GM19023 (cell line): Measurements from ENCODE around the gene STOX2.

ENCODE experiments used
- ATAC-seq: cut with Tn5 transposase; IDR thresholded peaks from one replicate; pipeline ENCODE4 v1.9.1; 2021; ENCODE audit warnings: mild to moderate bottlenecking, moderate library complexity; ENCODE audit not compliant: unreplicated experiment

STOX2 gene

DNA sequence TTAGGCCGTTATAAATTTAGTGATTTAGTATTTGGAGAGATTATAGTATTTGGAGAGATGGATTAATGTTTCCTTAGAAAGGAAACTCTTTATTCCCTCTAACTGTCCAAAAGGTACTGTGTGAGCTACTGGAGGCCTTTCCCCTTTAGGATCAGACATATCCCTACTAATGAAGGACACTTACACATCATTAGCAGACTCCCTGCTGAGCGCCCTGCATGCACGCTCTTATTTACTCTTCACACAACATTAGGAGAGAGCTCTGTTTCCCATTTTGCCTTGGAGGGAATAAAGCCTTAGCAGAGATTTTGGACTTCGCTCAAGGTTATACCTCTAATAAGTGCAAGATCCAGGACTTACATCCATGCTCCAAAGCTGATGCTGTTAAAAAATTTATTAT is 17.8 kb upstream of the STOX2 start:
- ATAC-seq = no peak

DNA sequence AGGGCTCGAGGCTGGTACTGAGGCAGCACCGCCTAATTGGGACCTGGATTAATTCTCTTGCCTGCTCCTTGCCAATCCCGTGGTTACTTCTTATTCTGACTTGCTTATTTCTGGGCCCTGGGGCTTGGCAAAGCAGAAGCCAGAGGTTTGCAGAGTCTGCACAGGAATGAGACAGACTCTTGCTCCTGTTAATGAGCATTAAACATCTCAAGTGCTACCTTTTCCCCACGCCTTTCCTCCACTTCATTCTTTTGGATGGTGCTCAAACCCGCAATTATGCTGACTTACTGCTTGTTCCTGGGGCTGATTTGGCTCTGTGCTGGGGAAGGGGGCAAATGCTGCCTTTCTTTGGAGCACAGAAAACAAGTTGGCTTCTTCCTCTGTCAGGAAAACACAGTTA is 16.5 kb upstream of the STOX2 start:
- ATAC-seq = no peak

DNA sequence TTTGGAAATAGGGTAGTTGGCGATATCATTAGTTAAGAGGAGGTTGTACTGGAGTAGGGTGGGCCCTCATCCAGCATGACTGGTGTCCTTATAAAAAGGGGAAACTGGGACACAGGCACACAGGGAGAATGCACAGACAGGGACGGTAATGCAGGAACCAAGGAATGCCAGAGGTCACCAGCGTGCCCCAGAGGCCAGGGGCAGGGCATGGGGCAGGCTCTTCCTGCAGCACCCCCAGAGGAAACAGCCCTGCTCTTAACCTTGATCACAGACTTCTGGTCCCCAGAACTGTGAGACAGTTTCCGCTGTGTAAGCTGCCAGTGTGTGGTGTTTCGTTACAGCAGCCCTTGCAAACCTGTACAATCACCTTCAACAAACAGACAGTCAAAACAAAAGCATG is 15.9 kb upstream of the STOX2 start:
- ATAC-seq = no peak

DNA sequence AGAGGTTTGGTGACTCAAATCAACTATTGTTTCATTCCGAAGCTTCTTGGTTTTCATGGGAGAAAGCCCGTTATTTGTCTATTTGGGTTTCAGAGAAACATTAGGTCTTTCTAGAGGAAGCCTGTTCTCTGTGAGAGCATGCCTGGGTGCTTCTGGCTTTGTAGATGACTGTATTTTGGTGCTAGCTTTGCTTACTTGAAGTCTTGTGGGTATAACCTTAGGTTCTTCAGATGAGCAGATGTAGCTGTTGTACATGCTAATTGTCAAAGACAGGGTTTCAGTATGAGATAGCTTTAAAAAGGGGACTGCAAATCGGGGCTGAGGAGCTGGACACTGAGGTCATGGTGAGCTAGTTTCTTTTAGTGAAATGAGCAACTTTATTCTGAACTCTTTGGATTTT is 7.9 kb upstream of the STOX2 start:
- ATAC-seq = peak; percentile 54

DNA sequence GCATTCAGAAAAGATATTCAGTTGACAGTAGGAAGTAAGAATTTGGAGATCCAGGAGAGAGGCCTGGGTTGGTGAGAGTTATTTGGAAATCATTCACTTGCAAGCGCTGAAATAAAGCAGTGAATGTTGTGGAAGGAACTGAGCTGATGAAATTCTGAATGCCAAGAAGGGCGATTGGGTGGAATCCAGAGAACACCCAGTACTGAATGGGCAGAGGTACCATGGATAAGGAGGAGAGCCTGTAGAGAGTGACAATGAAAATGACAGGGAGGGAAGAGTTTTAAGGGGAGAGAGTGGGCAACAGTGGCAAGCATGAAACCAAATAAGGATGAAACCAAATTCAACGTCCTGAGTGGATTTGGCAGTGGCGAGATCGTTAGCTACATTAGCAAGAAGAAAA is 6.7 kb upstream of the STOX2 start:
- ATAC-seq = no peak

DNA sequence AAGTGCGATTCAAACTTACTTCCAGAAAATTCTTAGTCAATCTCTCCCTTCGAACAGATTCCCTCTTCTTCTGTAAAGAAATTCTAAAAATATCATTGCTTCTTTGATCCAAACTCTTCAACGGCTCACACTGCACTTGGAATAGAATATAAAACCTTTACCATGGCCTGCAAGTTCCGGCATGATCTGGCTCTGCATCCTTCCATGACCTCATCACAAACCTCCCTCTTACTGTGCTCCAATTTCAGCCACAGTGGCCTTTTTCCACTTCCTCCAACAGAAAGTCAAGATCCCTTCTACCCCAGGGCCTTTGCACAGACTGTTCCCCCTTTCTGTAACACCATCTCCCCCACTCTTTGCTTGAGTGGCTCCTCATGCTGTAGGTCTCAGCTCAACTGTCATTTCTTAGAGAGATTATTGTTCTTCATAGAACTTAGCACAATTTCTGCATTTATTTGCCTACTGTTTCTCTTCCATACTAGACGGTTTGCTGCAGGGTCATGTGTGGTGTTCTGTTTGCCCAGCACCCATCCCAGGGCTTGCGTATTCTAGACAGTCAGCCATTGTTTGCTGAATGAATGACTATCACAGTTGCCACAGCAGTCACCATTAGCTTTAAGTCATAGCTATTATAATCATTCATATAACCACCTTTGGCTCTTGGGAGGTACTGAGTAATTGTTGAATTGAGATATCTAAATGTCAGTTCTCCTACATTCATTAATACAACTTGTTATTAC is 1.9 kb upstream of the STOX2 start:
- ATAC-seq = no peak

DNA sequence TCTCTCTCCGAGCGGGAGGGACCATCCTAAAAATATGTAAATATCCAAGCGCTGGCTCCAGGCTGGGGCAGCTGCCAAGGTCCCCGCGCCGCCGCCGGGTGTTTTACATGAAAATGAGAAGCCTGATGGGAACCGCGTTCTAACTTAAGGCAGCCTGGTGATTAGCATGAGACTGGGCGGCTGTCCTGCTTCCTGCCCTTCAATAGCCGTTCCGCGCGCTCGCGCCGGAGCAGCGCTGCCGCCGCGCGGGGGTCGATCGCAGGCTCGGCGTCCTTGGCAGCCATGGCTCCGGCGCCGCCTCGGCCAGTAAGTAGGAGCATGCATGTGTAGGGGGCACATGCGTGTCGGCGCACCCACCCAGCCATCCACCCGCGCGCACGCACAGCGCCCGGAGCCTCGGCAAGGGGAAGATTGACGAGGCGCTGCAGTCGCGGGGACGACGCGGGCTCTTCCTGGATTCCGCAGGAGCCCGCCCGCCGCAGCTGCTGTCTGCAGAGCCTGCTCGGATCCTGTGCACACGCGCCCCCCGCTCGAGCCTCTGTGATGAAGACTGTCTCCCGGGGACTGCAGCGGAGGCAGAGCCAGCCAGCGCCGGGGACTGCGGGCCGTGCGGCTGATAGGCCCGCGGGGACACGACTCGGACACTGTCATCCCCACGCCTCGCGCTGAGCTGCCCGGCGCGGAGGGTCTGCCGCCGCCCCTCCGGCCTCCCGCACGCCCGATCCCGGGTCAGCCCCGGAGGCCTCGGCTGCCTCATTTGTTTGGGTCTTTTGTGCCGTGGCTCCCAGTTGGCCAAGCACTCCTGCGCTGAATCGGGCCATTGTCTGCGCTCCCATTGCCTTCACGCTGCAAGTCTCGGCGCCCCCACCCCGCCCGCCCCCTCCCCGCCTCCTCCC is 734 bp downstream of the STOX2 start:
- ATAC-seq = no peak

DNA sequence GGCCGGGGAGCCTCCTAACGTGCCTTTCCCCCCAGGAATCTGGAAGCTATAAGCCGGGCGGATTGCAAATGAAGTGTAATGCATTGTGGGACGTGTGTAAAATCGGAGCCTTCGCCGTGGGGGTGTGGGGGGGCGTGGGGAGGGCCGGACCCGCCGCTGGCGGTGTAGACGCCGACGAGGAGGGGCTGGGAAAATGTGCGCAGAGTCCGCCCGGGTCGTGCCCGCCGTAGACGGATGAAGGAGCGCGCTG is 1.3 kb downstream of the STOX2 start:
- no peak for ATAC-seq

DNA sequence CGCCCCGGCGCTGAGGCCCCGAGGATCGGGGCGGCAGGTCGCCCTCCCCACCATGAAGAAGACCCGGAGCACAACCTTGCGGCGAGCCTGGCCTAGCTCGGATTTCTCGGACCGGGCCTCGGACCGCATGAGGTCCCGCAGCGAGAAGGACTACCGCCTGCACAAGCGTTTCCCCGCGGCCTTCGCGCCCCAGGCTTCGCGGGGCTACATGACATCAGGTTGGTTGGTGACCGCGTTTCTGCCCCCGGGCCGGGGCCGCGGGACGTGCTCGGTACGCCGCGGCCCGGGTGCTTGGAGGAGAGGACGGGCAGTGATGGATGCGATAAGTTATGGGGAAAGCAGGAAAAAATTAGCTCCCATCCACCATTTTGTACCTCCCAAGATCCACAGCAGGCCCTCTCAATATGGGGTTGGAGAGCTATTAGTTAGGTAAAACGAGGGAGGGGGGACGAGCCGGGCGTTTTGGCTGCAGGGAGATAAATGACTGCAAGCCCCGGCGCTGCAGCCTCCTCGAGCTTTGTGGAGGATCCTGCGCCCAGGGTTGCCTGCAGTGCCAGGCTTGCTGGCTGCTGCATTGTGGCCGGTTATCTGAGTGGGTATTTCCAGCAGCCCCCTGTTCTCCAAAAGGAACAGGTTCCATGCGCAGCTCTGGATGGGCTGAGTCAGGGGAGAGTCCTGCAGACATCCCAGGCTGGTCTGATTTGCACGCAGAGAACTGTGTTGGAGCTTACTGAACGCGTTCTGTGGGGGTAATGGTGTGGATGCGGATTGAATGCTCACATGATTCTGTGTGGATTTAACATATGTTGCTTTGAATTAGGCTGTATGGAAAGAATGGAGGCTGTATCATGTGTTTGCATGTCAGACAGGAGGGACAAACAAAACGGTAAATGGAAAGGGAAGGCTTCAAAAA is 1.9 kb downstream of the STOX2 start:
- ATAC-seq = no peak

DNA sequence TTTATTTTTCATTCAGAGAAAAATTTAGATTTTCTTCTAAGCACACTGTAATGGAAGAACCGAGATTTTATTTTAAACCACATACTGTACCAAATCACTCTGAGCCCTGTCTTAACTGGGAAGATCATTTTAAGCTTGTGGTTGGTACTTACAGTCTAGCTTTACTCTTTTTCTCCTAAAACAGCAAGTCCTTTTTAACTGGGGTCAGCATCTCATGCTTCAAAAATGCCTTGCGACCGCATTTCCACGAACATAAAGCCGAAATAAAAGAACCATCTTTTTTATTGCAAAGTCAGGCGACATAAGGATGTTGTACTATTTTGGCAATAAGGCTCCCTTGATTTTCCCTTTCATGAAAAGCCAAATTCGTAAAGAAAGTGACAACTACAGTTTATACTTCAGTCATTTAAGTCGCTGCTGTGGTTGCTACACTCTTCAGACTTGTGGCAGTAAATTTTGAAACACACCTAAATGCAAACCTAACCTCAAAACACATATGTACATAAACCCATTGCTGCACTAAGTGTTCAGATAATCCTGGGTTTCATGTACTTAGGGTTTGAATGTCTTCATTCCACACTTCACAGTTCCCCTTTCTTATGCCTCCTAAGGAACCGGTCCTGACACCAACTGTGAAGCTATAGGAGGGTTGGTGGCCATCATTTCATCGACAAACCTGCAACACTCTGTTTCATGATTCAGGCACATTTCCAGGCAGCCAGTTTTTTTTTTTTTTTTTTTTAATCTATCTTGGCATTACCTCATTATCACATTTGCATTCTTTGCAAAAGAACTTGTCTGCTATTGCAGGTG is 3.0 kb downstream of the STOX2 start:
- ATAC-seq = no peak

DNA sequence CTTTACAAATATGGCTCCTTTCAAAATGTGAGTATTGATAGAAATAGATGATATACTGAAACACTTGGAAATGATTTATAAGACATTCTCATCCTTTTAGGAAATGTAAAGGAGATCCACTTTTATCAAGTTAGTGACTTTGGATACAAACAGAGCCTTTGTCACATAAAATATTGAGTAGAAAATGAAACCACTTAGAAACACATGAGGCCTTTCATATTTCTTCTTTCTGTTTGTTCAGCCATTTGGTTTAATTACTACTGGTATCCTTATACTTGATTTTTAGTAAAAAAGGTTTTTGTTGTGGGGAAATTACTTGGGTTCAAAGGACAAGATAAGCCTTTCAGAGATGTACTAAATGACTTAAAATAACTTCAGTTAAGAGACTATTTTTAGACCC is 4.1 kb downstream of the STOX2 start:
- no peak for ATAC-seq

DNA sequence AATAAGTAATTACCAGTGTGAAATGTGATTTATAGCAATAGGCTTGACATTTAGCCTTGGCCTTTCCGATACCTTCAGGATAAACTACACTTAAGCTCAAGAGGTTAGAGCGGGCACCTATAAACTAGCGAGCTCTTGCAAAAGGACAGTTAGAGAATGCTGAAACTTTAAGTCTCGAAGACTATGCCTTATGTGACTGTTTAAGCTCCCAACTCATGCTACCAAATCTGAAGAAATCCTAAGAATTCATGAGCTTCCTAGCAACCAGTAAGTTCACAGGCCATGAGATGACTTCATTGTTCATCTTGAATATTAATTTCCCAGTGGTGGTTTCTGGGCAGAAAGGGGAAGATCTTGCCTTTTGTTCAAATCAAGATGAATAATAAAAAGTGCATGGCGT is 4.7 kb downstream of the STOX2 start:
- ATAC-seq = no peak

DNA sequence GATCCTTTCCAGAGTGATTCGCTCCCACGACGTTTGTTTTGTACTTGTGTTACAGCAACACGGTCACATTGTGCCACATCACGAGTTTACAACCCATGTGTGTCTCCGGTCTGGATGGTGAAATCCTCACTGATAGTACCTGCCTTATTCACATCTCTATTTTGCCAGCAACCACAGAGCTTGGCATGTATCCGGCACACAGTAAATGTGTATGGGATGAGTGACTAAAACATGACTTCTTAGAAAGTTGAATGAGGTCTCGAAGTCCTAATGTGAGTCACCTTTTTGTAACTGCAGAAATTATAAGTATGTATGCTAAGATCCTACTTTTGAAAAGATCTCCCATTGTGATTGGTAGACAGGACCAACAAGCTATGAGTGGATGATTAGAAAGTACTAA is 7.5 kb downstream of the STOX2 start:
- no peak for ATAC-seq

DNA sequence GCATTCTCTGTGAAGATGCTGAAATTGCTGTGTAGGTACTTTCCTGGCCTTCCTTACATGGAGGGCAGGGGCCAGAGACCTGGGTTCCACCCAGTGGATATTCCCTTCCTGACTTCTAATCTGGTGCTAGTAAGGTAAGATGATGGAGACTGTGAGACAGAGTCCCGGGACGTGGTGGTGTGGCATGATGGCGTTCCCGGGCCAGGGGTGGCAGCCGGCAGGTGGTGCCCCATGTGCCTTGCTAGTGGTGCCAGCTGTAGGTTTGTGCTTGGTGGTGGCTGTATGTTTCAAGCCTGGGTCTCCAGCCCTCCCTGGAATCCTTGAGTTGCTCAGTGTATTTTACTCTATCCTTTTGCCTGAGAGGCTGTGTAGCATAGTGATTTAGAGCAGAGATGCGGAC is 10.9 kb downstream of the STOX2 start:
- no peak for ATAC-seq

DNA sequence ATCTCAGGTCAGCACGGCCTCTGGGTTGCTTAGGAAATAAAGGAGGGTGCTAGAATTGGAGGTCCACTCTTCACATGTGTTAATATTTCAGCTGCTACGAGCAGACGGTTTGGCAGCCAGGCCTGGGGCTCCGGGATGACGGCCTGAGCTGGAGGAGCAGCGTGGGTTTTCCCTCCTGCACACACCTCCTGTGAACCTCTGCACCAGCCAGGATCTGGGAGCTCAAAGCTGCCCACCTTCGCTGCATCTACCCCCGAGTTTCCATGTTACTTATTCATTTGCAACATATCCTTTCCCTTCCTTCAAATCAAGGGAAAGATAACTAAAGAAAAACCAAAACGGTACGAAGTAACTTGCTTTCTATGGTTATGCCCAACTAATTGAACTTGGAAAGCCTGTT is 13.6 kb downstream of the STOX2 start:
- ATAC-seq = no peak

DNA sequence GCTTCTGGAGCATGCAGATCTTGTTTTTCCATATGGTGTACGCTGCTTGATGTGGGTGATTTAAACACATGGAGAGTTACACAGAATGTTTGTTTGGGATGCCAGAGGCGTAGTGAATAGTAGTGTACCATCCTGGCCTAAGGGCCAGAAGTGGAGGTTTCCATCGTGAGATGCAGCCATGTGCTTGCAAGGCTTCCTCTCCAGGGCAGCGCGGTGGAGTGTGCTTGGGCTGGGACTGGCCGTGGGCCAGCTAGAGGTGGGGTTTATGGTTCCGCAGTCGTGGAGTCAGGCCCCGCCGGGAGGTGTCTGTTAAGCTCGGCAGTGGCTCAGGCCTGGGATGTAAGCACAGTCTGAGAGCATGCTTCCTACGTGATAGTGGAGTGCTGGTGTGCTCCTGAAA is 14.0 kb downstream of the STOX2 start:
- ATAC-seq = no peak

DNA sequence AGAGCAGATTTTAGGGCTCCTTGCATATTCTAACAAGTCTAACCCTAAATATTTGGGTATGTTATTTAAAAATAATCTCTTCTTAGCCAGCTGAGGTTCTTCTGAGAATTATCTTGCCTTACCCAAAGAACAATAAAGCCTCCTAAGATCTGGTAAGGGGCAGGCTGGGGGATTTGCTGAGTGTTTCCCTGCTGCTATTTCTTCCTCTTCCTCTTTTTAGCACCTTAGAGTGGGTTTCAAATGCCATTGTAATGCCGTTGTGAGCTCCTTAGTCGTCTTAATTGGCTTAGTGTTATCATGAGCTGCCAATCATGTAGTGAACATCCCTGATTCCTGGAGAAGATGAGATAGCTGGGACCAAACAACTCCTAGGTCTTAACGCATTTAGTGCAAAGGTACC is 15.4 kb downstream of the STOX2 start:
- ATAC-seq = no peak

DNA sequence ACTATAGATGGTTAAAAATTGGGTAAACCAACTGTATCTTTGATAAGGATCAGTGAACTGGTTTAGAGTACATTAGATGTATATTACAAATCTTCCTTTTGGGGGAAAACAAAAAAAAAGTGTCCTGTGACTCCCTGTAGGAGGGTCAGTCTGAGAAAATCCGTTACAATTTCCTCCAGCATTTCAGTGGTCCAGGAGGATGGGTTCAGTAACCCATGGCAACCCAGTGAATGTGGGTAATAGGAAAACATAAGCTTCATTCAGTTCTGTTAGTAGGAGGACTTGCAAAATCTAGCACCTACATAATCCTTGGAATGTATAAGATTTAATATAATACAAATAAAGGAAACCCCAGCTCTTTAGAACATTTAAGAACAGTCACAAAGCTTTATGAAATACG is 16.2 kb downstream of the STOX2 start:
- no peak for ATAC-seq

DNA sequence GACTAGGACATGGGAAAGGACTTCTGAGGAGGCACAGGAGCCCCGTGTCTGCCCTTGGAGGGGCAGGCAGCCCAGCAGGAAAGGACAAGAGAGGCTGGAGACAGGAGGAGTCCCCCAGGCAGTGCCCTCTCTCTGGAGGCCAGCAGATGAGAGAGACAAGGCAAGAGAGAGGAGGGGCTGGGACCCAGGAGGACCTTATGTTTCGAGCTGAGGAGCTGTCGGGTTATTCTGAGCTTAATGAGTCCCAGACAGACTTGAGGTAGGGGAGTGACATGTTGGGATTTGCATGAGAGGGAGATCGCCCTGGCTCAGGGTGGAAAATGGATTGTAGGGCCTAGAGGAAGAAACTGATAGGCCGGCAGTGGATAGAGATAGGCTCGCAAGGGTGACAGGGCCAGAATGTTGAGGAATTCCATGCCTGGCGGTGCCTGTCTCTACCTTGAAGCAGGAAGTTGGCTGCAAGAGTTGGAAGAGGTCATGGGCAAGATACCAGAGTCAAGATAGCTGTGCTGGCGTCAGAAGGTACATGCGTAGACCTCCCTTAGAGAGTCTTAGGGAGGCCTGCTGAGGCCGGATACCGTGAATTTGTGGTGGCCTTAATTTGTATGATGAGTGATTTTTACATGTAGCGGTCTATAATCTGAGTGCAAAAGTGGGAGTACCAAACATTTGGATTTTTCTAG is 19.4 kb downstream of the STOX2 start:
- no peak for ATAC-seq

DNA sequence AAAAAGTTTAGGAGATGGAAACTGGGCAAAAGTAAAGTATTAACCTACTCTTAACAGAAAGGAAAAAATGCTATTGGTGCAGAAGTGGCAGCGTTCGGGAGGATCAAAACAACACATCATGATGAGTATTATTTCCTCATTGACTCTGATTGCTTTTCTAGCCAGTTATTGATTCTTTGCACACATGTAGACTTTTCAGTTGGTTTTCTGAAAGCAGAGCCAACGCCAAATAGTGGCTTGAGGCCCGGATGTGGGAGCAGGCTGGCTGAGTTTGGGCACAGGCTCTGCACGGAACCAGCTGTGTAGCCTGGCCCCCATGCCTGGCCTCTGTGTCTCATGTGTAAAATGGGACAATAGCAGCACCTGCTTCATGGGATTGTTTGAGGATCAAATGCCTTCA is 21.8 kb downstream of the STOX2 start:
- ATAC-seq = no peak
